Forelimb muscle (tissue), 1 donor: ENCODE results near the gene STRA6. TPM values are rescaled to one million over a fixed set of nuclear protein-coding genes. Genes with fewer than 3 reads are reported as not detected.

Experiments
- DNase-seq: peaks from one replicate; pipeline ENCODE4 v3.0.0-alpha.2; 2013; ENCODE audit warnings: low read depth
- polyA plus RNA-seq: library from polyadenylated mRNA; unstranded; fragments of 120-200 nt; gene quantifications from one replicate; pipeline ENCODE4 v1.2.1, GENCODE V29; 2013; ENCODE audit not compliant: insufficient read length

Gene STRA6
- polyA plus RNA-seq, 1 donor = 0.97 TPM

- no peak for DNase-seq
Measured at GRCh38 chr15:74207652-74208440, 5.3 kb upstream of the STRA6 start.

- DNase-seq = no peak
Measured at GRCh38 chr15:74206801-74207281, 4.3 kb upstream of the STRA6 start.

GRCh38 chr15:74205582-74205947 is 3.0 kb upstream of the STRA6 start:
- DNase-seq = no peak

GRCh38 chr15:74203914-74204431 is 1.4 kb upstream of the STRA6 start:
- no peak for DNase-seq

DNA sequence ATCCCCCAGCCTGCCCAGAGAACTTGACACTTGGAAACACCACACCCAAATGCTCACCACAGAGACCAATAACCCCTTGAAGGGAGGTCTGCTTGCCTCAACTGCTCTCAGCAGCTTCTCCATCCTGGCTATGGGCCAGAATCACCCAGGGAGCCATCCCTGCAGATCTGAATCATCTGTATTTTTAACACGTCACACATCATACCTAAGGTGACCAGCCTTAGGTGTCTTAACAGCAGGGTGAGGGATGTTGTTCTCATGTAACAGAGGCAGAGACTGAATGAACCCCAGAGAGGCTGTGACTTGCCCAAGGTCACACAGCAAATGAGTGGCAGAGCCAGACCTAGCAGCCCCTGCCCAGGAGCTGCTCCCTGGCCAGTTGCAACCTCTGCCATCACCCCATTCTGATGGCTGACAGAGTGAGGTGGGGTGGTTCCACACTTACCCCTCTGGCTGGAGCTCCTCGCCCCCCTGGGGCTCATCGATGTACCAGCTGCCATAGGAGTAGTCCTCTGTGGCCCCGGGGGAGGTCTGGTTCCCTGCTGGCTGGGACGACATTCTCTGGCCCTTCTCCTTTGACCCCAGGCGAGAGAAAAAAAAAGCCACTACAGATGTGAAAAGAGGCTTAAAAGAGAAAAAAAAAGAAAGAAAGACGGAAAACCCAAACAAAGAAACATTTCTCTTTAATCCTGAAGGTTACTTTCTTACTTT is 722 bp downstream of the STRA6 start:
- DNase-seq = no peak

- DNase-seq = no peak
Measured at GRCh38 chr15:74200871-74201419, 1.6 kb downstream of the STRA6 start.

GRCh38 chr15:74200412-74200815 is 2.2 kb downstream of the STRA6 start:
- DNase-seq = no peak

GRCh38 chr15:74199297-74199652 is 3.3 kb downstream of the STRA6 start:
- DNase-seq = no peak

DNA sequence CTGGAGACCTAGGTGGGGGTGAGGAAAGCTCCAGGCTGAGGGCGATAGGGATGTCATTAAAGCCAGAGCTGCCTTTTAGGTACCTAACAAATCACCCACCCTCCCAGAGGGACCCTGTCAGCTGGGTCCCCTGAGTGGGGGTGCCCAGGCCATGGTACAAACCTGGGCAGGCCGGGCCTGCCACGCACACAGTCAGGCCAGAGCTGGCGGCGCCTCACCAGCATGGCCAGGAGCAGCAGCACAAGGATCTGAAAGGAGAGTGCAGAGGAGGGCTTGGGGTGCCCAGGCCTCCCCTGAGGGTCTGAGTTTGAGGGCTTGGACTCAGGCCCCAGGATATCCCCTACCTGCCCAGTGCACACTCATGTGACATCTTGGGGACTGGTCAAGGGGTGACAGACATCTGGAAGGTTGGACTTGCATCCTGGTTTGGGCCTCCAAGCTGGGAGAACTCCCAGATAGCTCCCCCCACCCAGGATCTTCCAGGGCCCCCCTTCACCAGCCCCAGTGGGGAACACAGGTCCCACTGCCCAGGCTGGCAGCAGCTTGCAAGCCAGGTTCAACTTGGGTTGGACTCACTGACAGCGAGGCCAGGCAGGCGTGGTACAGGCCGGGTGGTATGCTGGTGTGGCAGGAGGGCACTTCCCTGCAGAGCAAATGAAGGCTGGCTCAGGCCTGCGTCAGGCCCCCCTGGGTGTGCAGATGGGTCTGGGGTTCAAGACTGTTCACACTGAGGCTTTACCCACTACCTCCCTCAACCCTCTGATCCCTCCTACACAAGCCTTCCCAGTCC is 5.2 kb downstream of the STRA6 start:
- no peak for DNase-seq

DNA sequence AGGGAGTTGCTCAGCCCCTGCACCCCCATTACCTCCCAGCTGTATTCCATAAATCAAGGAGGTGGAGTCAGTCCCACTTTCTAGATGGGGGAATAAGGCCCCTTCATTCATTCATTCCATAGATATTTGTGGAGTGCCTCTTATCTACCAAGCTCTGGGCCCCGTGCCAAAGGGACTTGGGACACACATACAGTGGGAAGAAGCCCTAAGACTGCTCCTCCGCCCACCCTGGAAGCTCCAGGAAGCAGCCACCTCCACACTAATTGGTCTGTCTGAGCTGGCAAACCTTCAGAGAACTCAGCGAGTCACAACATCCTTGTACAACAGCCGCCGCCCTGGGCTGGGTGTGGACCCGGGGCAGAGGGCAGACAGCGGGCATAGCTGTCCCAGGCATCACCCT is 6.4 kb downstream of the STRA6 start:
- no peak for DNase-seq

GRCh38 chr15:74194572-74195559 is 7.7 kb downstream of the STRA6 start:
- no peak for DNase-seq

- no peak for DNase-seq
Measured at GRCh38 chr15:74193905-74194304, 8.7 kb downstream of the STRA6 start.

DNA sequence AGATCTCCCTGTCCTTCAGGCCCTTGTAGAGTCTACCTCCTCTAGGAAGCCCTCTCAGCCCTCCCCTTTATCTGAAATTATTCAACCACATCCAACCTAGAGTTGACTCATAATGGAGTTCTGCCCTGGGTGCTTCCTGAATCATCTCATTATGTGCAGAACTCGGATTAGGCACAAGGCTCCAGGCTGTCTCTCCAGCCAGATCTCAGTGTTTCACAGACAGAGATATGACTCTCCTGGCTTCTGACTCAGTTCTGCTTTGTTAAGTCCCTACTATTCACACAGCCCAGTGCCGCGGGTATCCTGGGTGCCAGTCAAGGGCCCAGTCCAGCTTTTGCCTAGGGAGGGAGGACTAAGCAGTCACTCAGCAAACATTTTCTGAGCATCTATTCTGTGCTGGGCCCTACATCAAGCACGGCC is 9.3 kb downstream of the STRA6 start:
- DNase-seq = no peak

DNA sequence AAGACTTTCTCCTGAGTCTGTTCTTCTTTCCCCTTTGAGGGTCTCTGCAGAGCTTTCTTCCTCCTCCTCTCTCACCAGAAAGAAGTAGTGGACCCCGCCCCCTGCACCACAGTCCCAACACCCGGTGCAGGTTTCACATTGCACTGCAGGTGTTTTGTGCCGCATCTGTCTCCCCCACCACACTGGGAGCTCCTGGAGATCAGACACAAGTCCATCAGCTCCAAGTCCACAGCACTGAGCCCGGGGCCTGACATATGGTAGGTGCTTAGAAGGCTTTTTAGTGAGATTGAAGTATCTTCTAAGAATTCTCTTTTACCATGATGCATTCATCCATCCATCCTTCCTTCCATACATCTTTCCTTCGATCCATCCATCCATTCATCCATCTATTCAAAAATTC is 9.8 kb downstream of the STRA6 start:
- no peak for DNase-seq

DNA sequence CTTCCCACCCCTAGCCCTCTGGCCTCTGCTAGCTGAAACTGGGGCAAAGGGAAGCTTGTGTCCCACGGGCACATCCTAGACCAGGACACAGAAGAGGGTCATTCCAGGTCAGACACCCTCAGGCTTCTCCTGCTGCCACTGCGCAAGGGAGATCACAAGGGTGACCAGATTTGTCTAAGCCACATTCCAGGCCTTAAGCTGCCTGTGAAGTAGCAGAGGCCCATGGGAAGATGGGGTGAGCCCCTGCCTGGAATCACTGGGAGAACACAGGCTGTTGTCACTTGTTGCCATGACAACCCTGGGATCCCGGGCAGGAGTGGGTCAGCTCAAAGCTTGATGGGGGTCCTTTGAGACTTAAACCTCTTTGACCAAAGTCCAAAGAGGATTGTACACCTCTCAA is 10.8 kb downstream of the STRA6 start:
- no peak for DNase-seq

GRCh38 chr15:74188216-74188615 is 14.4 kb downstream of the STRA6 start:
- no peak for DNase-seq

DNA sequence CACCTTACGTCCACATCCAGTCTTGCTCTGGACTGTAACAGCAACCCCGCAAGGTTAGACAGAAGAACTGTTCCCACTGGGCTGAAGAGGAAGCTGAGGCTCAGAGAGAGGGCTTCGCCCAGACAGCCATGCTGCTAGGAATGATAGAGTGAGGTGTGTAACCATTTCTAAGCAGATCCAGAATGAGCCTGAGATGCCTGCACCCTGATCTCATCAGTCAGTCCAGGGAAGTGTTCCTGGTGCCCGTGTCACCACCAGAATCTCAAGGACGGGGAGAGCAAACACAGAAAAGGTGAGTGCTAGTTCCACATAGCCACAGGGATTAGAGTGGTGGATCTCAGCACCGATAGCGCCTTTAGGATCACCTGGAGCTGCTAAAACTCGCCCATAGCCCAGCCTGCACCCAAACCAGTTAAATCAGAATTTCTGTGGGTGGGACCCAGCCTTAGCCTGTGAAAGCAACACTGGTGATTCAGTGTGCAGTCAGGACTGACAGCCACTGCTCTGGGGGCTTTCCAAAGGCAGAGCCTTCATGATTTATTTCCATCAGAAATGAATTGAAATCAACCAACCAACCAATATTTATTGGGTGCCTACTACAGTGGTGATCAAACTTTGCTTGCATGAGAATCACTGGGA is 16.8 kb downstream of the STRA6 start:
- no peak for DNase-seq

GRCh38 chr15:74184582-74185091 is 17.9 kb downstream of the STRA6 start:
- DNase-seq = no peak

DNA sequence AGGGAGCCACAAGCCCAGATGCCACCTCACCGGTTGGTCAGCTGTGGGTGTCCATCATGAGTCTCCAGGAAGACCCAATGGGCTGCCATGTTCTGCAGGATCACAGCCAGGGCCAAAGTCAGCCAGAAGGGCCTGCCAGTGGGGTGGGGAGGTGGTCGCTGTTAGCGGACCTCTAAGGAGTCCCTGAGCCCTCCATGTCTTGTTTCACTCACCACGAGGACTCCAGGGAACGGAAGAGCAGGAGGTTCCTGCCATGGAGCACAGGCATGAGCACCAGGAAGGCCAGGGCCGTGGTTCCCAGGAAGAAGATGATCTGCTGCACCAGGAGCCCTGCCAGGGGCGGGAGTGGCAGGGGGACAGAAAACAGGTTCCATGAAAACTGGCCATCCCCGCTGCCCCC is 20.5 kb downstream of the STRA6 start:
- no peak for DNase-seq
